HepG2 (cell line): ENCODE results near the gene INTS4. TPM values are rescaled to one million over a fixed set of nuclear protein-coding genes. Genes with fewer than 3 reads are reported as not detected.

Experiments
- ATAC-seq: fragments of 200-7000 bp; cut with Tn5 transposase; 3 replicates; pipeline ENCODE4 v1.9.1; 2020; ENCODE audit warnings: mild to moderate bottlenecking, moderate library complexity
- BruUV-seq: library from RNA; stranded (reverse); fragments of 400-500 nt; replicated peaks from 2 replicates; lab custom pipeline; 2021; lab: Mats Ljungman, UMichigan
- CTCF ChIA-PET: fragments of 300-600 bp; formaldehyde crosslinking; extraction: SDS; loops from one replicate; lab custom pipeline; 2021; ENCODE audit warnings: low total read pairs, inconsistent platforms, low intra/inter-chr PET ratio; lab: Yijun Ruan, JAX
- POLR2A ChIA-PET: fragments of 350-600 bp; sonication (Branson Sonifier 250); formaldehyde crosslinking; loops from one replicate; lab custom pipeline; 2020; ENCODE audit warnings: antibody characterized with exemption, inconsistent platforms; lab: Yijun Ruan, JAX
- DNase-seq: peaks from one replicate; pipeline ENCODE4 v3.0.0-alpha.2; 2015; ENCODE audit warnings: low spot score
- FAIRE-seq: peaks from 3 replicates; lab custom pipeline; 2011; peaks lifted over from hg19 to GRCh38; lab: Jason Lieb, UNC
- H2AFZ ChIP-seq: one replicate; pipeline ENCODE4 v1.6.1; 2011; ENCODE audit warnings: low read length, inconsistent platforms
- H3K27ac ChIP-seq: fragments of 300-600 bp; 3 replicates; pipeline ENCODE4 v1.8.0; 2011; ENCODE audit warnings: mixed run types, mild to moderate bottlenecking, mixed read lengths, low read length, inconsistent platforms; ENCODE audit not compliant: insufficient read depth; ENCODE audit errors: extremely low read length
- H3K27me3 ChIP-seq, 2 experiments: fragments of 200-600 bp in 1 of 2; 2 replicates in 1 of 2; 3 replicates in 1 of 2; pipeline versions ENCODE4 v1.6.0 to v1.8.0; 2011; ENCODE audit warnings: low read length in 2 of 2, mild to moderate bottlenecking in 2 of 2, moderate library complexity in 2 of 2, inconsistent platforms in 1 of 2; ENCODE audit not compliant: insufficient read depth in 2 of 2, control insufficient read depth in 1 of 2
- H3K36me3 ChIP-seq, 2 experiments: fragments of 200-600 bp in 1 of 2; replicated peaks in 1 of 2; 2 replicates in 1 of 2; 3 replicates in 1 of 2; pipeline versions ENCODE4 v1.5.1 to v1.8.0; 2011; ENCODE audit warnings: low read length in 2 of 2, inconsistent platforms in 1 of 2; ENCODE audit not compliant: insufficient read depth in 2 of 2, control insufficient read depth in 1 of 2
- H3K4me1 ChIP-seq: 2 replicates; pipeline ENCODE4 v1.5.1; 2012; ENCODE audit warnings: low read length, inconsistent platforms; ENCODE audit not compliant: insufficient read depth
- H3K4me2 ChIP-seq: 2 replicates; pipeline ENCODE4 v1.6.0; 2011; ENCODE audit warnings: low read depth, low read length, inconsistent platforms
- H3K4me3 ChIP-seq, 3 experiments: fragments of 200-600 bp in 1 of 3; sonication (generic), shearing (Covaris generic) in 1 of 3; replicated peaks in 1 of 3; 2 replicates each; pipeline ENCODE4 v1.5.1; 2011 to 2016; ENCODE audit warnings: low read length in 3 of 3, inconsistent platforms in 2 of 3, low read depth in 2 of 3, mild to moderate bottlenecking in 2 of 3, control low read depth in 1 of 3, mixed read lengths in 1 of 3; ENCODE audit not compliant: insufficient read depth in 1 of 3
- H3K79me2 ChIP-seq: one replicate; pipeline ENCODE4 v1.6.1; 2011; ENCODE audit warnings: low read length, inconsistent platforms; ENCODE audit not compliant: insufficient read depth
- H3K9ac ChIP-seq: 2 replicates; pipeline ENCODE4 v1.6.0; 2011; ENCODE audit warnings: mild to moderate bottlenecking, low read depth, low read length, inconsistent platforms; ENCODE audit not compliant: insufficient read depth
- H3K9me3 ChIP-seq: 2 replicates; pipeline ENCODE4 v1.5.1; 2012; ENCODE audit warnings: mild to moderate bottlenecking, low read length
- H4K20me1 ChIP-seq: 2 replicates; pipeline ENCODE4 v1.6.0; 2011; ENCODE audit warnings: inconsistent platforms, mild to moderate bottlenecking, low read length, moderate library complexity; ENCODE audit not compliant: insufficient read depth
- EP300 ChIP-seq, 3 experiments: sonication (generic) in 1 of 3; formaldehyde crosslinking in 1 of 3; IDR thresholded peaks; 2 replicates each; pipeline versions ENCODE4 v1.5.1 to v1.6.1; 2011 to 2020; ENCODE audit warnings: low read depth in 2 of 3, low read length in 2 of 3, borderline replicate concordance in 1 of 3, improper control_type of control experiment in 1 of 3, mild to moderate bottlenecking in 1 of 3, missing genetic modification reagents in 1 of 3, moderate library complexity in 1 of 3
- SMYD3 ChIP-seq: sonication (generic); formaldehyde crosslinking; IDR thresholded peaks from 2 replicates; pipeline ENCODE4 v1.8.1; 2023; ENCODE audit warnings: mild to moderate bottlenecking, missing genetic modification reagents
- ZFP36 ChIP-seq: fragments of 150-350 bp; IDR thresholded peaks from 2 replicates; pipeline ENCODE4 v1.6.1; 2018; ENCODE audit warnings: borderline replicate concordance, low read length, low read depth; ENCODE audit not compliant: partially characterized antibody
- ZFP82 ChIP-seq: sonication (generic); formaldehyde crosslinking; IDR thresholded peaks from 2 replicates; pipeline ENCODE4 v1.5.1; 2020; ENCODE audit warnings: mild to moderate bottlenecking, missing genetic modification reagents, borderline replicate concordance
- ZNF24 ChIP-seq: fragments of 450-650 bp; IDR thresholded peaks from 2 replicates; pipeline ENCODE4 v1.6.1; 2017; ENCODE audit warnings: antibody characterized with exemption, mild to moderate bottlenecking
- ZNF749 ChIP-seq: sonication (generic); formaldehyde crosslinking; IDR thresholded peaks from 2 replicates; pipeline ENCODE4 v1.8.0; 2022; ENCODE audit warnings: mild to moderate bottlenecking, missing genetic modification reagents, moderate library complexity, borderline replicate concordance
- ZNF775 ChIP-seq: sonication (generic); formaldehyde crosslinking; IDR thresholded peaks from 2 replicates; pipeline ENCODE4 v1.4.0; 2020; ENCODE audit warnings: missing genetic modification reagents, mild to moderate bottlenecking, moderate library complexity, borderline replicate concordance
- ZNF83 ChIP-seq: sonication (generic); formaldehyde crosslinking; IDR thresholded peaks from 2 replicates; pipeline ENCODE4 v1.4.0; 2020; ENCODE audit warnings: missing genetic modification reagents, mild to moderate bottlenecking, borderline replicate concordance
- ZSCAN30 ChIP-seq: sonication (generic); formaldehyde crosslinking; IDR thresholded peaks from 2 replicates; pipeline ENCODE4 v1.5.0; 2020; ENCODE audit warnings: mild to moderate bottlenecking, missing genetic modification reagents
- WGBS: methylation state at CpG from one replicate; pipeline ENCODE4 v1.1.6; 2017; ENCODE audit warnings: low lambda C conversion rate; 5-methylcytosine and 5-hydroxymethylcytosine counted together
- in situ Hi-C: cut with HindIII; loops from 2 replicates; pipeline ENCODE4 v1.10.0; 2017; ENCODE audit warnings: low pct_unique_long_range_greater_than_20kb; ENCODE audit not compliant: extremely low pct_ligation_motif_present
- intact Hi-C: fragments of 100-400 bp; cut with micrococcal nuclease; formaldehyde crosslinking; loops from one replicate; pipeline ENCODE4 v1.10.0; 2022; ENCODE audit not compliant: unreplicated experiment
- polyA plus RNA-seq, 8 experiments: library from polyadenylated mRNA; depleted of rRNA in 3 of 8; stranded (reverse) in 7 of 8; unstranded in 1 of 8; fragments of >200 nt; fragmentation: Illumina TruSeq in 4 of 8; extraction: Trizol in 4 of 8; gene quantifications; 2 replicates each; pipeline versions ENCODE4 v1.2.1 to v1.2.3, GENCODE V29; 2011 to 2016; ENCODE audit warnings: low read depth in 4 of 8, missing spikeins in 1 of 8, mixed read lengths in 1 of 8; ENCODE audit not compliant: insufficient read depth in 1 of 8
- total RNA-seq, 5 experiments: library from RNA; depleted of rRNA; stranded (reverse); fragments of >200 nt; fragmentation: Illumina TruSeq; extraction: Trizol; gene quantifications; 2 replicates each; pipeline ENCODE4 v1.2.3, GENCODE V29; 2016; ENCODE audit warnings: low read depth in 1 of 5
- TF ChIP-seq, protein P1 (sequence below): sonication (generic); formaldehyde crosslinking; IDR thresholded peaks from 2 replicates; pipeline ENCODE4 v1.4.0; 2020; ENCODE audit warnings: low read depth, missing genetic modification reagents

INTS4 gene
- total and polyA plus RNA-seq, 2 of the 13 experiments (the other 11 are each of a cell fraction or from before 2014, with no cell fraction given): 37.3 to 44.8 TPM

DNA sequence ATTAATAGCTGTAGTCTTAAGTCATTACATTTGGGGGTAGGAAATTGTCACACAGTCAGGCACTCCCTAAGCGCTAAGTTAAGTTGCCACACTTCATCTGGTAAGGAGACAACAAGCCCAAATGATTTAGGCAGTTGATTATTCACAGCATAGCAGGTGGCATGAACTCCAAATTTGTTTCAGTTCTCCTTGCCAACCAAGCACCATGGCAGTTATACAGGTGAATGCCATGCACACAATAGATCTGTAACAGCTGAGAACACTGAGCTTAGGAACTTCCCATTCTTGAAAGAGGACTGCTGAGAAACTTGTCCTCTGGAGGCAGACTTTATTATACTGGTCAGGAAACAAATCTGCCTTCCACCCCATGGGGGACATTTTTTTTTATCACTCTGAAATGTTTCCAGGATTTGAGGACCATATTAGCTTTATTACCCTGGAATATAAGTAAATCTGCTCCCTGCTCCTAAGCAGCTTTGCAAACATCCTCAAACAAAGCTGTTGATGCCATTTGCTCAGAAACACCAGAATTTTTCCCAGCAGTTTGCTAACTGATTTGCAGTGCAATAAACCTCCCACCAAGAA lies 5.1 kb upstream of the INTS4 start:
- H3K4me2 ChIP-seq: no peak overlapping the region
- DNase-seq: no peak
- no peak for FAIRE-seq
- H3K4me1 ChIP-seq: peaks cover 25% of the 10 kb centered on the region
- TF ChIP-seq ZNF775 (CRISPR knock-in tag): no peak
- TF ChIP-seq ZFP36: no peak
- no peak for TF ChIP-seq ZSCAN30 (CRISPR knock-in tag)
- TF ChIP-seq EP300 (IDR thresholded peaks at IDR 0.05; ENCODE audit: low read depth in 2 of 2, low read length in 2 of 2): no peak
- TF ChIP-seq EP300 (CRISPR knock-in tag; IDR thresholded peaks at IDR 0.05; ENCODE audit: borderline replicate concordance): no peak
- no peak for TF ChIP-seq ZNF83
- TF ChIP-seq SMYD3 (CRISPR knock-in tag): no peak
- no peak for TF ChIP-seq ZFP82
- no peak for TF ChIP-seq ZNF24
- no peak for TF ChIP-seq ZNF749 (CRISPR knock-in tag)
- TF ChIP-seq, protein P1, sequence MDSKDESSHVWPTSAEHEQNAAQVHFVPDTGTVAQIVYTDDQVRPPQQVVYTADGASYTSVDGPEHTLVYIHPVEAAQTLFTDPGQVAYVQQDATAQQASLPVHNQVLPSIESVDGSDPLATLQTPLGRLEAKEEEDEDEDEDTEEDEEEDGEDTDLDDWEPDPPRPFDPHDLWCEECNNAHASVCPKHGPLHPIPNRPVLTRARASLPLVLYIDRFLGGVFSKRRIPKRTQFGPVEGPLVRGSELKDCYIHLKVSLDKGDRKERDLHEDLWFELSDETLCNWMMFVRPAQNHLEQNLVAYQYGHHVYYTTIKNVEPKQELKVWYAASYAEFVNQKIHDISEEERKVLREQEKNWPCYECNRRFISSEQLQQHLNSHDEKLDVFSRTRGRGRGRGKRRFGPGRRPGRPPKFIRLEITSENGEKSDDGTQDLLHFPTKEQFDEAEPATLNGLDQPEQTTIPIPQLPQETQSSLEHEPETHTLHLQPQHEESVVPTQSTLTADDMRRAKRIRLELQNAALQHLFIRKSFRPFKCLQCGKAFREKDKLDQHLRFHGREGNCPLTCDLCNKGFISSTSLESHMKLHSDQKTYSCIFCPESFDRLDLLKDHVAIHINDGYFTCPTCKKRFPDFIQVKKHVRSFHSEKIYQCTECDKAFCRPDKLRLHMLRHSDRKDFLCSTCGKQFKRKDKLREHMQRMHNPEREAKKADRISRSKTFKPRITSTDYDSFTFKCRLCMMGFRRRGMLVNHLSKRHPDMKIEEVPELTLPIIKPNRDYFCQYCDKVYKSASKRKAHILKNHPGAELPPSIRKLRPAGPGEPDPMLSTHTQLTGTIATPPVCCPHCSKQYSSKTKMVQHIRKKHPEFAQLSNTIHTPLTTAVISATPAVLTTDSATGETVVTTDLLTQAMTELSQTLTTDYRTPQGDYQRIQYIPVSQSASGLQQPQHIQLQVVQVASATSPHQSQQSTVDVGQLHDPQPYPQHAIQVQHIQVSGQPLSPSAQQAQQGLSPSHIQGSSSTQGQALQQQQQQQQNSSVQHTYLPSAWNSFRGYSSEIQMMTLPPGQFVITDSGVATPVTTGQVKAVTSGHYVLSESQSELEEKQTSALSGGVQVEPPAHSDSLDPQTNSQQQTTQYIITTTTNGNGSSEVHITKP: no peak
- TF ChIP-seq, all 625 proteins: peak for 0
- Histone ChIP-seq H3K4me3 (no peak overlapping the region), H3K79me2 (no peaks in the 10 kb centered on the region), H3K27ac (no peak overlapping the region), H2AFZ (no peak overlapping the region), H4K20me1 (no peaks in the 10 kb centered on the region), H3K9ac (no peak overlapping the region), H3K27me3 (no peaks in the 10 kb centered on the region), H3K9me3 (no peaks in the 10 kb centered on the region), H3K36me3 (no peaks in the 10 kb centered on the region)
- CTCF ChIA-PET: interaction anchor here (1.9 to 2.2 kb wide), 2 partner anchors 46 to 223 kb away, joined by 10 to 12 read pairs; no protein-coding TSS in a partner anchor
- no TSS peak for BruUV-seq
- in situ Hi-C loops (loop anchor here (5.0 to 10.0 kb wide), 2 partner anchors 185 to 222 kb away; no protein-coding TSS in a partner anchor), intact Hi-C loops (loop anchor here (1.0 kb wide), 2 partner anchors 47 to 223 kb away; no protein-coding TSS in a partner anchor)
- ATAC-seq: no peak
- WGBS: 92% methylated on average over 1 of the region's 1 CpG
- POLR2A ChIA-PET: no interaction called here
